Tibial nerve (tissue), 3 donors: ENCODE data around the gene DCDC2C.

Source experiments
- CTCF ChIP-seq, 5 experiments: fragments of 200-600 bp in 3 of 5; fragments of 450-650 bp in 2 of 5; sonication (generic) in 3 of 5; IDR thresholded peaks; one replicate each; pipeline ENCODE4 v1.5.1; 2016 to 2019; ENCODE audit warnings: antibody characterized with exemption in 5 of 5, mild to moderate bottlenecking in 3 of 5, moderate library complexity in 2 of 5
- POLR2A ChIP-seq, 2 donors: fragments of 450-650 bp; IDR thresholded peaks; one replicate each; pipeline ENCODE4 v1.6.1; 2017; ENCODE audit warnings: antibody characterized with exemption in 2 of 2, mild to moderate bottlenecking in 2 of 2, moderate library complexity in 2 of 2

- TF ChIP-seq CTCF (IDR thresholded peaks at IDR 0.05) (no peak), POLR2A (IDR thresholded peaks at IDR 0.05) (no peak)
These were observed 41.1 kb upstream of the DCDC2C start for GRCh38 chr2:3662239-3662638.
